K562 (cell line): ENCODE data around the gene SCLY. TPM values are rescaled to one million over a fixed set of nuclear protein-coding genes. Genes with fewer than 3 reads are reported as not detected.

Source experiments
- EZH2 ChIP-seq: IDR thresholded peaks from 2 replicates; pipeline ENCODE4 v1.6.1; 2012; ENCODE audit warnings: low read depth, mild to moderate bottlenecking, inconsistent platforms, low read length, borderline replicate concordance
- FOXP1 ChIP-seq: sonication (generic); formaldehyde crosslinking; IDR thresholded peaks from 2 replicates; pipeline ENCODE4 v1.8.0; 2022; ENCODE audit warnings: mild to moderate bottlenecking, missing genetic modification reagents
- NELFE ChIP-seq: IDR thresholded peaks from 2 replicates; pipeline ENCODE4 v1.6.1; 2011; ENCODE audit warnings: mild to moderate bottlenecking; ENCODE audit not compliant: insufficient read depth, insufficient read length
- POLR3A ChIP-seq: IDR thresholded peaks from 2 replicates; pipeline ENCODE4 v1.6.1; 2011; ENCODE audit warnings: borderline replicate concordance, mild to moderate bottlenecking, moderate library complexity; ENCODE audit not compliant: insufficient read length, insufficient read depth; ENCODE audit errors: extremely low read depth
- POLR3G ChIP-seq: IDR thresholded peaks from 2 replicates; pipeline ENCODE4 v1.6.1; 2011; ENCODE audit not compliant: insufficient read length, insufficient replicate concordance; ENCODE audit errors: extremely low read depth
- RCOR1 ChIP-seq, 2 experiments: IDR thresholded peaks; 2 replicates each; pipeline ENCODE4 v1.6.1; 2012; ENCODE audit warnings: low read depth in 2 of 2, low read length in 2 of 2, borderline replicate concordance in 1 of 2, improper control_type of control experiment in 1 of 2
- ZNF444 ChIP-seq: fragments of 250-450 bp; sonication (Bioruptor Pico); IDR thresholded peaks from 2 replicates; pipeline ENCODE4 v1.4.0; 2020; ENCODE audit warnings: mild to moderate bottlenecking, moderate library complexity
- ZNF740 ChIP-seq, 3 experiments: fragments of 200-800 bp in 1 of 3; sonication (Bioruptor generic) in 1 of 3; sonication (generic) in 1 of 3; formaldehyde crosslinking in 1 of 3; IDR thresholded peaks; 2 replicates each; pipeline versions ENCODE4 v1.6.1 to v1.8.0; 2016 to 2022; ENCODE audit warnings: mild to moderate bottlenecking in 2 of 3, missing compliant biosample characterization in 2 of 3, missing genetic modification characterization in 2 of 3, missing genetic modification reagents in 1 of 3
- polyA plus RNA-seq, 8 experiments: library from polyadenylated mRNA; depleted of rRNA in 4 of 8; stranded (reverse) in 5 of 8; unstranded in 3 of 8; fragments of >200 nt; fragmentation: Nextera tagmentation in 2 of 8; fragmentation: Illumina TruSeq in 1 of 8; extraction: Ambion mirVana in 2 of 8; extraction: Trizol in 1 of 8; gene quantifications; 2 replicates each; pipeline versions ENCODE4 v1.2.1 to v1.2.3, GENCODE V29; 2011 to 2014; ENCODE audit warnings: inconsistent platforms in 1 of 8, missing spikeins in 1 of 8
- total RNA-seq, 7 experiments: library from RNA; depleted of rRNA in 6 of 7; stranded (reverse); fragments of >200 nt in 6 of 7; fragmentation: Illumina TruSeq in 2 of 7; extraction: Trizol in 2 of 7; gene quantifications; 2 replicates each; pipeline versions ENCODE4 v1.2.1 to v1.2.3, GENCODE V29; 2011 to 2021; ENCODE audit warnings: low replicate concordance in 1 of 7
- TF ChIP-seq, protein P1 (sequence below): fragments of 450-650 bp; conservative IDR thresholded peaks from 2 replicates; pipeline ENCODE4 v1.6.1; 2016; ENCODE audit warnings: missing genetic modification characterization, low read depth, mild to moderate bottlenecking, control low read depth, missing compliant biosample characterization

Gene SCLY
- total and polyA plus RNA-seq, 9 of the 15 experiments (the other 6 are each of a cell fraction or from before 2014, with no cell fraction given): 2.6 to 32.2 (median 21.1) TPM

DNA sequence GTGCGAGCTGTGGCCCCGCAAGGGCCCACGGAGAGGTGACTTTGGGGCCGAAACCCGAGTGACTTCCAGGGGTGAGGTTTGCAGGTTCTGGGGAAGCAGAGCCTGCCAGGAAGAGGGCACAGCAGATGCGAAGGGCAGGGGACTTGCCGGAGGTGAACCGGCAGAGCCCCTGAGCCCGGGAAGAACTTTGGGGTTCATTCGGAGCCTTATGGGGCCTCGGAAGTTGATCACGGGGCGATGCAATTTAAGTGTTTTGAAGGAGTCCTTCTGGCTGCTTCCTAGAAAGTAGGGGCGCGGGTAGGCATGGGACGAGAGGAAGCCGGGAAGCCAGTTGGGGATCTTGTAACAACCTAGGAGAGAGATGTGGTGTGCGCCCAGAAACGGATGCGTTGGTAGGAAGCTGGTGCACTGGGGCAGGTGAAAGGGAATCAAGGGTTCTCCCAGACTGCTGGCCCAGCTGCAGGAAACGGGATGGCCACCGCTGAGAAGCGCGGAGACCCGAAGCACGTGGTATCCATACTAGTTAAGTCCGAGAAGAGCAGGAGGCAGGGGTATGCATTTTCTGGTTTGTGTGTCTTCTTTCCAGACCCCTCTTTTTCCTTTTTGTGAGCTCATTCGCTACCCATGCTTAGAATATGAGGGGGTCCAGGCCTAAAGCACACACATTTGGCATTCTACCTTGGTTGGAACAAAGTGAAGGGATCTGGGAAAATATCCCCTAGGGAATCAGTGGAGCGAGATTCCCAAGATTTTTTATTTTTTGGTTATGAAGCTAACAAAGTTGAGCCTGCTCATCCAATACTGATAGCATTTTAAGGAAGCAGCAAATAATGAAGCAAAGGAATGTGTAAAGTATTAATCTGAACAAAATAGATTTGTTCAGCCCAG lies 758 bp downstream of the SCLY start (continued):
- no peak for TF ChIP-seq FOXP1 (CRISPR knock-in tag)
- no peak for TF ChIP-seq RCOR1 (IDR thresholded peaks at IDR 0.05; ENCODE audit: borderline replicate concordance in 1 of 2, low read depth in 2 of 2, low read length in 2 of 2)
- TF ChIP-seq NELFE: no peak
- TF ChIP-seq POLR3A: no peak
- TF ChIP-seq EZH2: no peak
- no peak for TF ChIP-seq POLR3G
- TF ChIP-seq ZNF740 (CRISPR knock-in tag; IDR thresholded peaks at IDR 0.05): no peak
- no peak for TF ChIP-seq ZNF740 (tag; IDR thresholded peaks at IDR 0.05)
- TF ChIP-seq, protein P1, sequence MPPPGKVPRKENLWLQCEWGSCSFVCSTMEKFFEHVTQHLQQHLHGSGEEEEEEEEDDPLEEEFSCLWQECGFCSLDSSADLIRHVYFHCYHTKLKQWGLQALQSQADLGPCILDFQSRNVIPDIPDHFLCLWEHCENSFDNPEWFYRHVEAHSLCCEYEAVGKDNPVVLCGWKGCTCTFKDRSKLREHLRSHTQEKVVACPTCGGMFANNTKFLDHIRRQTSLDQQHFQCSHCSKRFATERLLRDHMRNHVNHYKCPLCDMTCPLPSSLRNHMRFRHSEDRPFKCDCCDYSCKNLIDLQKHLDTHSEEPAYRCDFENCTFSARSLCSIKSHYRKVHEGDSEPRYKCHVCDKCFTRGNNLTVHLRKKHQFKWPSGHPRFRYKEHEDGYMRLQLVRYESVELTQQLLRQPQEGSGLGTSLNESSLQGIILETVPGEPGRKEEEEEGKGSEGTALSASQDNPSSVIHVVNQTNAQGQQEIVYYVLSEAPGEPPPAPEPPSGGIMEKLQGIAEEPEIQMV (tag): no peak
- no peak for TF ChIP-seq ZNF444
